K562 (cell line): ENCODE measurements around the gene ODAD2.

Experiments used
- CHD2 ChIP-seq: IDR thresholded peaks from 2 replicates; pipeline ENCODE4 v1.6.1; 2011; ENCODE audit warnings: low read depth, low read length
- FOXM1 ChIP-seq, 2 experiments: fragments of 450-650 bp in 1 of 2; sonication (generic) in 1 of 2; formaldehyde crosslinking in 1 of 2; IDR thresholded peaks; 2 replicates each; pipeline versions ENCODE4 v1.6.1 to v1.9.0; 2017 to 2022; ENCODE audit warnings: low read depth in 2 of 2, mild to moderate bottlenecking in 2 of 2, missing genetic modification reagents in 1 of 2, moderate library complexity in 1 of 2
- GABPA ChIP-seq: fragments of 200-800 bp; sonication (Bioruptor generic); conservative IDR thresholded peaks from 2 replicates; pipeline ENCODE4 v1.6.1; 2016; ENCODE audit warnings: low read depth, missing genetic modification characterization, missing compliant biosample characterization
- HIVEP1 ChIP-seq: fragments of 250-450 bp; sonication (Bioruptor Pico); IDR thresholded peaks from 2 replicates; pipeline ENCODE4 v1.4.0; 2020; ENCODE audit warnings: mild to moderate bottlenecking
- KLF6 ChIP-seq: fragments of 250-450 bp; sonication (Bioruptor Pico); IDR thresholded peaks from 2 replicates; pipeline ENCODE4 v1.4.0; 2020; ENCODE audit warnings: mild to moderate bottlenecking, moderate library complexity, borderline replicate concordance
- SNRNP70 ChIP-seq: fragments of 200-400 bp; formaldehyde crosslinking; optimal IDR thresholded peaks from 2 replicates; pipeline ENCODE3; 2017; ENCODE audit warnings: low read depth, low read length
- TAF15 ChIP-seq: fragments of 200-400 bp; formaldehyde crosslinking; IDR thresholded peaks from 2 replicates; pipeline ENCODE4 v1.6.1; 2017; ENCODE audit warnings: mild to moderate bottlenecking, low read depth, low read length, moderate library complexity
- YY1 ChIP-seq, 3 experiments: IDR thresholded peaks; 2 replicates each; pipeline ENCODE4 v1.6.1; 2011; ENCODE audit warnings: low read length in 2 of 3, mild to moderate bottlenecking in 2 of 3, moderate library complexity in 2 of 3, borderline replicate concordance in 1 of 3, control low read depth in 1 of 3, low read depth in 1 of 3; ENCODE audit not compliant: insufficient read depth in 3 of 3, insufficient replicate concordance in 2 of 3, control insufficient read depth in 1 of 3, insufficient read length in 1 of 3; ENCODE audit errors: extremely low read depth in 1 of 3
- ZNF274 ChIP-seq: IDR thresholded peaks from 2 replicates; pipeline ENCODE4 v1.6.1; 2011; ENCODE audit warnings: low read depth, mild to moderate bottlenecking, low read length, moderate library complexity, borderline replicate concordance
- ZNF324 ChIP-seq: fragments of 250-450 bp; sonication (Bioruptor Pico); IDR thresholded peaks from 2 replicates; pipeline ENCODE4 v1.4.0; 2020; ENCODE audit warnings: mild to moderate bottlenecking
- ZNF445 ChIP-seq: fragments of 250-450 bp; sonication (Bioruptor Pico); IDR thresholded peaks from 2 replicates; pipeline ENCODE4 v1.4.0; 2020; ENCODE audit warnings: low read depth, mild to moderate bottlenecking, moderate library complexity
- TF ChIP-seq, protein P1 (sequence below): IDR thresholded peaks from 2 replicates; pipeline ENCODE4 v1.6.1; 2012; ENCODE audit warnings: low read depth, low read length, improper control_type of control experiment, borderline replicate concordance
- TF ChIP-seq, protein P2 (sequence below), 3 experiments: IDR thresholded peaks in 2 of 3; conservative IDR thresholded peaks in 1 of 3; 2 replicates each; pipeline ENCODE4 v1.5.1; 2011 to 2012; ENCODE audit warnings: low read length in 3 of 3, mild to moderate bottlenecking in 3 of 3, control low read depth in 2 of 3, improper control_type of control experiment in 1 of 3, inconsistent platforms in 1 of 3, low read depth in 1 of 3, mixed read lengths in 1 of 3, moderate library complexity in 1 of 3; ENCODE audit not compliant: insufficient read depth in 2 of 3
- TF ChIP-seq, protein P3 (sequence below): IDR thresholded peaks from 3 replicates; pipeline ENCODE4 v1.6.1; 2011; ENCODE audit warnings: borderline replicate concordance, mild to moderate bottlenecking, moderate library complexity; ENCODE audit not compliant: insufficient read length; ENCODE audit errors: extremely low read depth

GRCh38 chr10:27779462-27780015 is 219.3 kb downstream of the ODAD2 start:
- TF ChIP-seq GABPA (tag) (no peak), ZNF324 (CRISPR knock-in tag) (no peak), KLF6 (CRISPR knock-in tag) (no peak), HIVEP1 (no peak), ZNF445 (CRISPR knock-in tag) (no peak), YY1 (IDR thresholded peaks at IDR 0.05; ENCODE audit: borderline replicate concordance in 1 of 3, control insufficient read depth in 1 of 3, extremely low read depth in 1 of 3, insufficient read depth in 3 of 3, insufficient read length in 1 of 3, insufficient replicate concordance in 2 of 3, low read depth in 1 of 3, low read length in 2 of 3) (no peak), ZNF274 (no peak), SNRNP70 (no peak), CHD2 (no peak), FOXM1 (IDR thresholded peaks at IDR 0.05; ENCODE audit: low read depth) (no peak), FOXM1 (CRISPR knock-in tag; IDR thresholded peaks at IDR 0.05; ENCODE audit: low read depth) (no peak), TAF15 (no peak)
- TF ChIP-seq, protein P1, sequence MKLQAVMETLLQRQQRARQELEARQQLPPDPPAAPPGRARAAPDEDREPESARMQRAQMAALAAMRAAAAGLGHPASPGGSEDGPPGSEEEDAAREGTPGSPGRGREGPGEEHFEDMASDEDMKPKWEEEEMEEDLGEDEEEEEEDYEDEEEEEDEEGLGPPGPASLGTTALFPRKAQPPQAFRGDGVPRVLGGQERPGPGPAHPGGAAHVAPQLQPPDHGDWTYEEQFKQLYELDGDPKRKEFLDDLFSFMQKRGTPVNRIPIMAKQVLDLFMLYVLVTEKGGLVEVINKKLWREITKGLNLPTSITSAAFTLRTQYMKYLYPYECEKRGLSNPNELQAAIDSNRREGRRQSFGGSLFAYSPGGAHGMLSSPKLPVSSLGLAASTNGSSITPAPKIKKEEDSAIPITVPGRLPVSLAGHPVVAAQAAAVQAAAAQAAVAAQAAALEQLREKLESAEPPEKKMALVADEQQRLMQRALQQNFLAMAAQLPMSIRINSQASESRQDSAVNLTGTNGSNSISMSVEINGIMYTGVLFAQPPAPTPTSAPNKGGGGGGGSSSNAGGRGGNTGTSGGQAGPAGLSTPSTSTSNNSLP, result no peak
- TF ChIP-seq, protein P2, sequence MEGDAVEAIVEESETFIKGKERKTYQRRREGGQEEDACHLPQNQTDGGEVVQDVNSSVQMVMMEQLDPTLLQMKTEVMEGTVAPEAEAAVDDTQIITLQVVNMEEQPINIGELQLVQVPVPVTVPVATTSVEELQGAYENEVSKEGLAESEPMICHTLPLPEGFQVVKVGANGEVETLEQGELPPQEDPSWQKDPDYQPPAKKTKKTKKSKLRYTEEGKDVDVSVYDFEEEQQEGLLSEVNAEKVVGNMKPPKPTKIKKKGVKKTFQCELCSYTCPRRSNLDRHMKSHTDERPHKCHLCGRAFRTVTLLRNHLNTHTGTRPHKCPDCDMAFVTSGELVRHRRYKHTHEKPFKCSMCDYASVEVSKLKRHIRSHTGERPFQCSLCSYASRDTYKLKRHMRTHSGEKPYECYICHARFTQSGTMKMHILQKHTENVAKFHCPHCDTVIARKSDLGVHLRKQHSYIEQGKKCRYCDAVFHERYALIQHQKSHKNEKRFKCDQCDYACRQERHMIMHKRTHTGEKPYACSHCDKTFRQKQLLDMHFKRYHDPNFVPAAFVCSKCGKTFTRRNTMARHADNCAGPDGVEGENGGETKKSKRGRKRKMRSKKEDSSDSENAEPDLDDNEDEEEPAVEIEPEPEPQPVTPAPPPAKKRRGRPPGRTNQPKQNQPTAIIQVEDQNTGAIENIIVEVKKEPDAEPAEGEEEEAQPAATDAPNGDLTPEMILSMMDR (IDR thresholded peaks at IDR 0.05 in 2 of 3, conservative IDR thresholded peaks at IDR 0.05 in 1 of 3; ENCODE audit: insufficient read depth in 2 of 3, low read depth in 1 of 3, low read length in 3 of 3), result no peak
- TF ChIP-seq, protein P3, sequence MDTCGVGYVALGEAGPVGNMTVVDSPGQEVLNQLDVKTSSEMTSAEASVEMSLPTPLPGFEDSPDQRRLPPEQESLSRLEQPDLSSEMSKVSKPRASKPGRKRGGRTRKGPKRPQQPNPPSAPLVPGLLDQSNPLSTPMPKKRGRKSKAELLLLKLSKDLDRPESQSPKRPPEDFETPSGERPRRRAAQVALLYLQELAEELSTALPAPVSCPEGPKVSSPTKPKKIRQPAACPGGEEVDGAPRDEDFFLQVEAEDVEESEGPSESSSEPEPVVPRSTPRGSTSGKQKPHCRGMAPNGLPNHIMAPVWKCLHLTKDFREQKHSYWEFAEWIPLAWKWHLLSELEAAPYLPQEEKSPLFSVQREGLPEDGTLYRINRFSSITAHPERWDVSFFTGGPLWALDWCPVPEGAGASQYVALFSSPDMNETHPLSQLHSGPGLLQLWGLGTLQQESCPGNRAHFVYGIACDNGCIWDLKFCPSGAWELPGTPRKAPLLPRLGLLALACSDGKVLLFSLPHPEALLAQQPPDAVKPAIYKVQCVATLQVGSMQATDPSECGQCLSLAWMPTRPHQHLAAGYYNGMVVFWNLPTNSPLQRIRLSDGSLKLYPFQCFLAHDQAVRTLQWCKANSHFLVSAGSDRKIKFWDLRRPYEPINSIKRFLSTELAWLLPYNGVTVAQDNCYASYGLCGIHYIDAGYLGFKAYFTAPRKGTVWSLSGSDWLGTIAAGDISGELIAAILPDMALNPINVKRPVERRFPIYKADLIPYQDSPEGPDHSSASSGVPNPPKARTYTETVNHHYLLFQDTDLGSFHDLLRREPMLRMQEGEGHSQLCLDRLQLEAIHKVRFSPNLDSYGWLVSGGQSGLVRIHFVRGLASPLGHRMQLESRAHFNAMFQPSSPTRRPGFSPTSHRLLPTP, result no peak
